ENCODE results near the gene ZNF217. TPM values are rescaled to one million over a fixed set of nuclear protein-coding genes. Genes with fewer than 3 reads are reported as not detected.
"Not testable (repeated sequence)": the region's sequence is repeated elsewhere in the genome, so short reads cannot be mapped to it uniquely, and the experiment has no call there.

ZNF217 gene
- 22.2 and 29.5 TPM in 2 replicates for polyA plus RNA-seq (2011; rRNA removed)
- polyA plus RNA-seq (2012; cell fraction: cytosol; rRNA removed): 6.8 and 8.8 TPM in 2 replicates
- polyA plus RNA-seq (2012; cell fraction: nucleus; rRNA removed): 8.9 and 11.6 TPM in 2 replicates
- polyA plus RNA-seq (2017; fragmentation: RNase III; extraction: RNeasy Plus Mini Kit Qiagen cat#74134 plus additional on column Dnase treatment): 28.1 to 30.5 TPM (median 29.9 TPM) in 3 replicates
- 48.5 and 50.5 TPM in 2 replicates for polyA minus RNA-seq (2011; rRNA and poly(A)+ RNA removed)

- Histone ChIP-seq H3K4me3 (peak within 1 kb of the TSS; percentile 94), H3K27ac (peak within 1 kb of the TSS; percentile 99 to 100), H3K4me2 (peak within 1 kb of the TSS; percentile 99), H3K4me1 (peaks cover 34% of the 10 kb centered on the region)
- not testable (repeated sequence) for FAIRE-seq, H3K9me3 ChIP-seq
- ATAC-seq (peak; percentile 66 to 70), DNase-seq (ENCODE audit: low read depth in 1 of 2, low spot score in 1 of 2) (peak in 1 of 2 experiments; percentile 76)
- ChIA-PET POLR2A (interaction anchor here (0.8 to 5.3 kb wide), 17 partner anchors 11 to 348 kb away, joined by 3 to 69 read pairs (median 8); no protein-coding TSS in a partner anchor), CTCF (interaction anchor here (0.7 to 2.3 kb wide), 5 partner anchors 12 to 314 kb away, joined by 3 to 12 read pairs (median 4); no protein-coding TSS in a partner anchor)
- WGBS (ENCODE audit: missing lambda C conversion rate): 0% methylated on average over 1 of the region's 66 CpGs
- TF ChIP-seq POLR2A (IDR thresholded peaks at IDR 0.05; ENCODE audit: low read length) (peak; percentile 46), JUN (IDR thresholded peaks at IDR 0.05) (peak; percentile 61 to 83; a peak in 2 of 5 replicates), BCL3 (IDR thresholded peaks at IDR 0.05) (peak; percentile 41; the same call in 2 of the 3 replicates)
Observed at GRCh38 chr20:53593466-53594007, at the start of gene ZNF217. TSS of gene ZNF217 (minus strand) at chr20:53593839. CDS start at chr20:53582826, 11,013 bp downstream.

GRCh38 chr20:53643031-53643832 lies 49.6 kb upstream of the ZNF217 start:
- H3K9me3 ChIP-seq: no peaks in the 10 kb centered on the region
- ATAC-seq (peak; percentile 93), DNase-seq (ENCODE audit: low read depth in 1 of 2, low spot score in 1 of 2) (peak; percentile 82 to 87), FAIRE-seq (no peak)
- ChIA-PET CTCF (interaction anchor here (0.6 to 1.8 kb wide), 6 partner anchors 10 to 454 kb away, joined by 3 to 6 read pairs (median 4); no protein-coding TSS in a partner anchor), POLR2A (interaction anchor here (0.7 to 2.0 kb wide), 10 partner anchors 11 to 185 kb away, joined by 3 to 19 read pairs (median 4); partner anchors contain the start of gene ZNF217)
- H3K4me1 ChIP-seq: peaks cover 34% of the 10 kb centered on the region
- 4% methylated on average over 12 of the region's 12 CpGs for WGBS (ENCODE audit: missing lambda C conversion rate)
- H3K4me2 ChIP-seq: peak overlapping the region; percentile 77
- TF ChIP-seq MAX (IDR thresholded peaks at IDR 0.05) (peak; percentile 53), BHLHE40 (IDR thresholded peaks at IDR 0.05; ENCODE audit: low read depth, low read length) (no peak), CHD4 (IDR thresholded peaks at IDR 0.05; ENCODE audit: borderline replicate concordance) (no peak), RAD21 (conservative IDR thresholded peaks at IDR 0.05 in 1 of 2, IDR thresholded peaks at IDR 0.05 in 1 of 2) (peak in 1 of 2 experiments; percentile 15; a peak in 2 of 5 replicates), USF2 (IDR thresholded peaks at IDR 0.05) (no peak), PBX3 (IDR thresholded peaks at IDR 0.05) (no peak), EHF (CRISPR knock-in tag; IDR thresholded peaks at IDR 0.05) (0 out of 2 replicates have a peak, but pooled peaks have one; percentile 27), JUN (IDR thresholded peaks at IDR 0.05) (peak in 1 of 2 experiments; percentile 28; a peak in 1 of 5 replicates), RNF2 (IDR thresholded peaks at IDR 0.05; ENCODE audit: borderline replicate concordance, low read depth) (no peak), SMC3 (IDR thresholded peaks at IDR 0.05) (0 out of 3 replicates have a peak, but pooled peaks have one; percentile 13), RARB (CRISPR knock-in tag; IDR thresholded peaks at IDR 0.05) (no peak), CEBPB (IDR thresholded peaks at IDR 0.05) (peak in 1 of 2 experiments; percentile 3; a peak in 1 of 4 replicates), EP300 (IDR thresholded peaks at IDR 0.05) (0 out of 5 replicates have a peak, but pooled peaks of 1 of the 2 experiments have one; percentile 16), KDM1A (IDR thresholded peaks at IDR 0.05; ENCODE audit: low read depth) (no peak), ZFP36 (IDR thresholded peaks at IDR 0.05; ENCODE audit: borderline replicate concordance, partially characterized antibody) (no peak), POLR2AphosphoS2 (conservative IDR thresholded peaks at IDR 0.05; ENCODE audit: low read length) (no peak), MAZ (IDR thresholded peaks at IDR 0.05; ENCODE audit: borderline replicate concordance, low read depth, low read length) (no peak), HOXA7 (CRISPR knock-in tag; IDR thresholded peaks at IDR 0.05) (0 out of 2 replicates have a peak, but pooled peaks have one; percentile 66), HOXB5 (CRISPR knock-in tag; IDR thresholded peaks at IDR 0.05) (peak; percentile 85), ZC3H11A (IDR thresholded peaks at IDR 0.05) (no peak), HMGXB4 (CRISPR knock-in tag; IDR thresholded peaks at IDR 0.05; ENCODE audit: borderline replicate concordance) (no peak), FOSL2 (IDR thresholded peaks at IDR 0.05) (no peak), FOSL2 (CRISPR knock-in tag; IDR thresholded peaks at IDR 0.05) (peak; percentile 82), HEYL (CRISPR knock-in tag; IDR thresholded peaks at IDR 0.05) (no peak), ZNF302 (CRISPR knock-in tag; IDR thresholded peaks at IDR 0.05) (no peak), PHF8 (IDR thresholded peaks at IDR 0.05; ENCODE audit: borderline replicate concordance, low read depth) (no peak), FOSB (CRISPR knock-in tag; IDR thresholded peaks at IDR 0.05) (0 out of 2 replicates have a peak, but pooled peaks have one; percentile 54)
- H3K4me3 ChIP-seq: 0 out of 3 replicates have a peak overlapping the region, but pooled peaks have one; percentile 14
- peak overlapping the region; percentile 75 to 87 for H3K27ac ChIP-seq

Data from A549 (cell line).